ENCODE results near the gene SHANK3.
A peak's percentile ranks its signal among the peaks of the same experiment; 100 is the strongest.

The SHANK3 gene

GRCh38 chr22:50672471-50673230 lies at the start of gene SHANK3:
Gene SHANK3 (plus strand): TSS chr22:50672823.
- Histone ChIP-seq H3K27ac (ENCODE audit: low read depth, low read length) (peak within 1 kb of the TSS; percentile 35), H3K4me1 (ENCODE audit: control insufficient read depth, insufficient read depth, low read length) (peaks cover 8% of the 10 kb centered on the region; the same call in 1 of the 2 replicates), H3K4me3 (ENCODE audit: low read depth, low read length) (peak within 1 kb of the TSS; percentile 63), H3K9me3 (ENCODE audit: control insufficient read depth, insufficient read depth, low read length) (no peaks in the 10 kb centered on the region), H3K27me3 (ENCODE audit: control insufficient read depth, insufficient read depth, low read length) (peaks cover 31% of the 10 kb centered on the region), H3K36me3 (ENCODE audit: control insufficient read depth, insufficient read depth, low read length) (no peaks in the 10 kb centered on the region), H3K9ac (ENCODE audit: low read depth, low read length) (no peak within 1 kb of the TSS)

- Histone ChIP-seq H3K4me3 (ENCODE audit: low read depth, low read length) (no peak overlapping the region), H3K4me1 (ENCODE audit: control insufficient read depth, insufficient read depth, low read length) (peaks cover 24% of the 10 kb centered on the region), H3K9me3 (ENCODE audit: control insufficient read depth, insufficient read depth, low read length) (no peaks in the 10 kb centered on the region), H3K36me3 (ENCODE audit: control insufficient read depth, insufficient read depth, low read length) (no peaks in the 10 kb centered on the region), H3K27ac (ENCODE audit: low read depth, low read length) (no peak overlapping the region), H3K9ac (ENCODE audit: low read depth, low read length) (no peak overlapping the region), H3K27me3 (ENCODE audit: control insufficient read depth, insufficient read depth, low read length) (peaks cover 19% of the 10 kb centered on the region)
Observed at GRCh38 chr22:50624347-50625130, 48.1 kb upstream of the SHANK3 start.

GRCh38 chr22:50625131-50625567 lies 47.5 kb upstream of the SHANK3 start:
- Histone ChIP-seq H3K36me3 (ENCODE audit: control insufficient read depth, insufficient read depth, low read length) (no peaks in the 10 kb centered on the region), H3K4me3 (ENCODE audit: low read depth, low read length) (no peak overlapping the region), H3K27ac (ENCODE audit: low read depth, low read length) (no peak overlapping the region), H3K4me1 (ENCODE audit: control insufficient read depth, insufficient read depth, low read length) (peaks cover 21% of the 10 kb centered on the region), H3K27me3 (ENCODE audit: control insufficient read depth, insufficient read depth, low read length) (peaks cover 19% of the 10 kb centered on the region), H3K9ac (ENCODE audit: low read depth, low read length) (no peak overlapping the region), H3K9me3 (ENCODE audit: control insufficient read depth, insufficient read depth, low read length) (no peaks in the 10 kb centered on the region)

- Histone ChIP-seq H3K4me1 (ENCODE audit: control insufficient read depth, insufficient read depth, low read length) (peaks cover 18% of the 10 kb centered on the region), H3K27ac (ENCODE audit: low read depth, low read length) (no peak overlapping the region), H3K9ac (ENCODE audit: low read depth, low read length) (no peak overlapping the region), H3K4me3 (ENCODE audit: low read depth, low read length) (no peak overlapping the region), H3K36me3 (ENCODE audit: control insufficient read depth, insufficient read depth, low read length) (no peaks in the 10 kb centered on the region), H3K9me3 (ENCODE audit: control insufficient read depth, insufficient read depth, low read length) (no peaks in the 10 kb centered on the region), H3K27me3 (ENCODE audit: control insufficient read depth, insufficient read depth, low read length) (peaks cover 17% of the 10 kb centered on the region)
Observed at GRCh38 chr22:50625568-50626313, 46.9 kb upstream of the SHANK3 start.

GRCh38 chr22:50626314-50626849 lies 46.2 kb upstream of the SHANK3 start:
- Histone ChIP-seq H3K27me3 (ENCODE audit: control insufficient read depth, insufficient read depth, low read length) (peaks cover 11% of the 10 kb centered on the region), H3K9ac (ENCODE audit: low read depth, low read length) (no peak overlapping the region), H3K36me3 (ENCODE audit: control insufficient read depth, insufficient read depth, low read length) (no peaks in the 10 kb centered on the region), H3K9me3 (ENCODE audit: control insufficient read depth, insufficient read depth, low read length) (no peaks in the 10 kb centered on the region), H3K4me1 (ENCODE audit: control insufficient read depth, insufficient read depth, low read length) (peaks cover 14% of the 10 kb centered on the region; the same call in 1 of the 2 replicates), H3K27ac (ENCODE audit: low read depth, low read length) (no peak overlapping the region), H3K4me3 (ENCODE audit: low read depth, low read length) (no peak overlapping the region)

GRCh38 chr22:50626850-50627641 lies 45.6 kb upstream of the SHANK3 start:
- Histone ChIP-seq H3K4me1 (ENCODE audit: control insufficient read depth, insufficient read depth, low read length) (peaks cover 8% of the 10 kb centered on the region; the same call in 1 of the 2 replicates), H3K9me3 (ENCODE audit: control insufficient read depth, insufficient read depth, low read length) (no peaks in the 10 kb centered on the region), H3K36me3 (ENCODE audit: control insufficient read depth, insufficient read depth, low read length) (no peaks in the 10 kb centered on the region), H3K27me3 (ENCODE audit: control insufficient read depth, insufficient read depth, low read length) (peaks cover 9% of the 10 kb centered on the region), H3K9ac (ENCODE audit: low read depth, low read length) (no peak overlapping the region), H3K27ac (ENCODE audit: low read depth, low read length) (no peak overlapping the region), H3K4me3 (ENCODE audit: low read depth, low read length) (peak overlapping the region; percentile 74)

- H3K9me3 ChIP-seq (ENCODE audit: control insufficient read depth, insufficient read depth, low read length): no peaks in the 10 kb centered on the region
- H3K4me1 ChIP-seq (ENCODE audit: control insufficient read depth, insufficient read depth, low read length): peaks cover 8% of the 10 kb centered on the region; the same call in 1 of the 2 replicates
- peak within 1 kb of the TSS; percentile 87 for H3K4me3 ChIP-seq (ENCODE audit: low read depth, low read length)
- peaks cover 9% of the 10 kb centered on the region for H3K27me3 ChIP-seq (ENCODE audit: control insufficient read depth, insufficient read depth, low read length)
- H3K9ac ChIP-seq (ENCODE audit: low read depth, low read length): 0 out of 2 replicates have a peak within 1 kb of the TSS, but pooled peaks have one; percentile 51
- H3K27ac ChIP-seq (ENCODE audit: low read depth, low read length): peak within 1 kb of the TSS; percentile 47
- H3K36me3 ChIP-seq (ENCODE audit: control insufficient read depth, insufficient read depth, low read length): no peaks in the 10 kb centered on the region
Observed at GRCh38 chr22:50627642-50628542, 44.7 kb upstream of the SHANK3 start, which contains the start of gene ARSA. Gene ARSA (minus strand): TSS chr22:50628152. CDS start chr22:50627779, 373 bp downstream.

- peak overlapping the region; percentile 47 for H3K27ac ChIP-seq (ENCODE audit: low read depth, low read length)
- no peaks in the 10 kb centered on the region for H3K9me3 ChIP-seq (ENCODE audit: control insufficient read depth, insufficient read depth, low read length)
- H3K36me3 ChIP-seq (ENCODE audit: control insufficient read depth, insufficient read depth, low read length): no peaks in the 10 kb centered on the region
- peak overlapping the region; percentile 87 for H3K4me3 ChIP-seq (ENCODE audit: low read depth, low read length)
- H3K27me3 ChIP-seq (ENCODE audit: control insufficient read depth, insufficient read depth, low read length): peaks cover 9% of the 10 kb centered on the region
- H3K4me1 ChIP-seq (ENCODE audit: control insufficient read depth, insufficient read depth, low read length): peaks cover 8% of the 10 kb centered on the region; the same call in 1 of the 2 replicates
- H3K9ac ChIP-seq (ENCODE audit: low read depth, low read length): 0 out of 2 replicates have a peak overlapping the region, but pooled peaks have one; percentile 51
Observed at GRCh38 chr22:50628543-50629134, 44.0 kb upstream of the SHANK3 start.

GRCh38 chr22:50630376-50630775 lies 42.2 kb upstream of the SHANK3 start:
- Histone ChIP-seq H3K27me3 (ENCODE audit: control insufficient read depth, insufficient read depth, low read length) (peaks cover 9% of the 10 kb centered on the region), H3K9ac (ENCODE audit: low read depth, low read length) (no peak overlapping the region), H3K4me3 (ENCODE audit: low read depth, low read length) (no peak overlapping the region), H3K27ac (ENCODE audit: low read depth, low read length) (no peak overlapping the region), H3K36me3 (ENCODE audit: control insufficient read depth, insufficient read depth, low read length) (no peaks in the 10 kb centered on the region), H3K4me1 (ENCODE audit: control insufficient read depth, insufficient read depth, low read length) (peaks cover 8% of the 10 kb centered on the region; the same call in 1 of the 2 replicates), H3K9me3 (ENCODE audit: control insufficient read depth, insufficient read depth, low read length) (no peaks in the 10 kb centered on the region)
